ENCODE data around the gene AP5Z1. TPM values are rescaled to one million over a fixed set of nuclear protein-coding genes. Genes with fewer than 3 reads are reported as not detected.

The AP5Z1 gene
- total RNA-seq, 3 donors from 2014 or later (not counting 1 experiment from before 2014, with no cell fraction given): 140 to 156 (median 143) TPM

DNA sequence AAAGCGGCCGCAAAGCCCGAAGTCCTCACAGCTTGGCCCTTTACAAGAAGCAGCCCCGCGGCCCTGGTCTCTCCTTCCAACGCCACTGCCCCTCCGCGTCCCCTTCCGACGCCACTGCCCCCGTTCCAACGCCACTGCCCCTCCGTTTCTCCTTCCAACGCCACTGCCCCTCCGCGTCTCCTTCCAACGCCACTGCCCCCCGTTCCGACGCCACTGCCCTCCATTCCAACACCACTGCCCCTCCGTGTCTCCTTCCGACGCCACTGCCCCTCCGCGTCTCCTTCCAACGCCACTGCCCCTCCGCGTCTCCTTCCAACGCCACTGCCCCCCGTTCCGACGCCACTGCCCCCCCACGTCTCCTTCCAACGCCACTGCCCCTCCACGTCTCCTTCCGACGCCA lies 33.1 kb downstream of the AP5Z1 start:
- Histone ChIP-seq H3K4me1 (ENCODE audit: control insufficient read depth, insufficient read depth, low read length) (peaks cover 14% of the 10 kb centered on the region), H3K27me3 (ENCODE audit: control insufficient read depth, insufficient read depth, low read length) (no peaks in the 10 kb centered on the region), H3K27ac (ENCODE audit: low read length) (no peak overlapping the region), H3K9me3 (ENCODE audit: control insufficient read depth, insufficient read depth, low read length) (no peaks in the 10 kb centered on the region), H3K4me3 (ENCODE audit: low read length) (no peak overlapping the region), H3K36me3 (ENCODE audit: control insufficient read depth, insufficient read depth, low read length) (no peaks in the 10 kb centered on the region)
- Mint-ChIP-seq H3K27me3 (ENCODE audit: low read depth in 2 of 2) (peaks cover 7 to 18% of the 10 kb centered on the region in 2 donors), H3K4me3 (peak overlapping the region; percentile 60), H3K27ac (no peak overlapping the region), H3K4me1 (peaks cover 0 to 8% of the 10 kb centered on the region in 2 donors), H3K36me3 (no peaks in the 10 kb centered on the region), H3K9me3 (peaks cover 0 to 2% of the 10 kb centered on the region in 2 donors)
- WGBS (ENCODE audit: insufficient coverage): 74% methylated on average over 36 of the region's 37 CpGs
- no peak for ATAC-seq
- intact Hi-C loops (cut with micrococcal nuclease): no loop called here
- DNase-seq: no peak
- TF ChIP-seq, protein P1, sequence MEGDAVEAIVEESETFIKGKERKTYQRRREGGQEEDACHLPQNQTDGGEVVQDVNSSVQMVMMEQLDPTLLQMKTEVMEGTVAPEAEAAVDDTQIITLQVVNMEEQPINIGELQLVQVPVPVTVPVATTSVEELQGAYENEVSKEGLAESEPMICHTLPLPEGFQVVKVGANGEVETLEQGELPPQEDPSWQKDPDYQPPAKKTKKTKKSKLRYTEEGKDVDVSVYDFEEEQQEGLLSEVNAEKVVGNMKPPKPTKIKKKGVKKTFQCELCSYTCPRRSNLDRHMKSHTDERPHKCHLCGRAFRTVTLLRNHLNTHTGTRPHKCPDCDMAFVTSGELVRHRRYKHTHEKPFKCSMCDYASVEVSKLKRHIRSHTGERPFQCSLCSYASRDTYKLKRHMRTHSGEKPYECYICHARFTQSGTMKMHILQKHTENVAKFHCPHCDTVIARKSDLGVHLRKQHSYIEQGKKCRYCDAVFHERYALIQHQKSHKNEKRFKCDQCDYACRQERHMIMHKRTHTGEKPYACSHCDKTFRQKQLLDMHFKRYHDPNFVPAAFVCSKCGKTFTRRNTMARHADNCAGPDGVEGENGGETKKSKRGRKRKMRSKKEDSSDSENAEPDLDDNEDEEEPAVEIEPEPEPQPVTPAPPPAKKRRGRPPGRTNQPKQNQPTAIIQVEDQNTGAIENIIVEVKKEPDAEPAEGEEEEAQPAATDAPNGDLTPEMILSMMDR (IDR thresholded peaks at IDR 0.05): no peak

- Mint-ChIP-seq H3K9me3 (peaks cover 0 to 2% of the 10 kb centered on the region in 2 donors), H3K4me1 (peaks cover 2 to 8% of the 10 kb centered on the region in 2 donors), H3K36me3 (no peaks in the 10 kb centered on the region), H3K27ac (peak overlapping the region in 1 of 2 donors; percentile 36), H3K27me3 (ENCODE audit: low read depth in 2 of 2) (peaks cover 13 to 20% of the 10 kb centered on the region in 2 donors), H3K4me3 (peak overlapping the region; percentile 87)
- TF ChIP-seq, protein P1 (IDR thresholded peaks at IDR 0.05): no peak
- ATAC-seq: peak; percentile 62 to 81 (median 68)
- 3% methylated on average over 38 of the region's 38 CpGs for WGBS (ENCODE audit: insufficient coverage)
- Histone ChIP-seq H3K9me3 (ENCODE audit: control insufficient read depth, insufficient read depth, low read length) (no peaks in the 10 kb centered on the region), H3K36me3 (ENCODE audit: control insufficient read depth, insufficient read depth, low read length) (no peaks in the 10 kb centered on the region), H3K4me3 (ENCODE audit: low read length) (peak overlapping the region; percentile 24), H3K27me3 (ENCODE audit: control insufficient read depth, insufficient read depth, low read length) (no peaks in the 10 kb centered on the region), H3K4me1 (ENCODE audit: control insufficient read depth, insufficient read depth, low read length) (peaks cover 14% of the 10 kb centered on the region), H3K27ac (ENCODE audit: low read length) (no peak overlapping the region)
- DNase-seq: peak in 1 of 2 donors; percentile 67
- intact Hi-C loops (cut with micrococcal nuclease): no loop called here
Measured at GRCh38 chr7:4809091-4809591, 33.7 kb downstream of the AP5Z1 start.

DNA sequence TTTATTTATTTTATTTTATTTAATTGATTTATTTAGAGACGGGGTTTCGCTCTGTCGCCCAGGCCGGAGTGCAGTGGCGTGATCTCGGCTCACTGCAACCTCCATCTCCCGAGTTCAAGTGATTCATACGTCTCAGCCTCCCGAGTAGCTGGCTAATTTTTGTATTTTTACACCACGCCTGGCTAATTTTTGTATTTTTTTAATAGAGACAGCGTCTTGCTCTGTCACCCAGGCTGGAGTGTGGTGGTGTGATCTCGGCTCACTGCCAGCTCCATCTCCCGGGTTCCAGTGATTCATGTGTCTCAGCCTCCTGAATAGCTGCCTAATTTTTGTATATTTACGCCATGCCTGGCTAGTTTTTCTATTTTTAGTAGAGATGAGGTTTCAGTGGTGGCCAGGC lies 34.2 kb downstream of the AP5Z1 start:
- Histone ChIP-seq H3K4me3 (ENCODE audit: low read length) (peak overlapping the region; percentile 24), H3K4me1 (ENCODE audit: control insufficient read depth, insufficient read depth, low read length) (peaks cover 20% of the 10 kb centered on the region), H3K36me3 (ENCODE audit: control insufficient read depth, insufficient read depth, low read length) (no peaks in the 10 kb centered on the region), H3K9me3 (ENCODE audit: control insufficient read depth, insufficient read depth, low read length) (no peaks in the 10 kb centered on the region), H3K27me3 (ENCODE audit: control insufficient read depth, insufficient read depth, low read length) (no peaks in the 10 kb centered on the region), H3K27ac (ENCODE audit: low read length) (no peak overlapping the region)
- H3K4me3 Mint-ChIP-seq: peak overlapping the region; percentile 87
- H3K27ac Mint-ChIP-seq: peak overlapping the region in 1 of 2 donors; percentile 36
- H3K36me3 Mint-ChIP-seq: no peaks in the 10 kb centered on the region
- peaks cover 0 to 2% of the 10 kb centered on the region in 2 donors for H3K9me3 Mint-ChIP-seq
- DNase-seq: no peak
- TF ChIP-seq, protein P1 (IDR thresholded peaks at IDR 0.05): no peak
- 54% methylated on average over 14 of the region's 14 CpGs for WGBS (ENCODE audit: insufficient coverage)
- H3K4me1 Mint-ChIP-seq: peaks cover 7 to 8% of the 10 kb centered on the region in 2 donors
- intact Hi-C loops (cut with micrococcal nuclease): no loop called here
- no peak for ATAC-seq
- peaks cover 18 to 20% of the 10 kb centered on the region in 2 donors for H3K27me3 Mint-ChIP-seq (ENCODE audit: low read depth in 2 of 2)

DNA sequence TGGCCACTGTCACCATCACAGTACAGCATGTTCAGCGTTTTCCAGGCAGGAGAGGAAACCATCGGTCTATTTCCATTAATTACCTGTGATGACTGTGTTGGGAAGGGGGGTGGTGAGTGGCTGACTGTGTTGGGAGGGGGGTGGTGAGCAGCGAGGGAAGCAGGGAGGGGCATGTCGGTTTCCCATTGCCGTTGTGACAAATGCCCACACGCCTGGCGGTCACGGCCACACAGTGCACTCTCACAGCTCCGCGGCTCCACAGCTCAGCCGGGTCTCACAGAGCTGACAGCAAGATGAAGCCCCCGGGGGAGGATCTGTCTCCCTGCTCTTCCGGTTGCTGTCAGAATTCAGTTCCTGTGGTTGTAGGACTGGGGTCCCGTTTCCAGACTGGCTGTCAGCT lies 39.0 kb downstream of the AP5Z1 start:
- no peaks in the 10 kb centered on the region for H3K9me3 ChIP-seq (ENCODE audit: control insufficient read depth, insufficient read depth, low read length)
- H3K36me3 ChIP-seq (ENCODE audit: control insufficient read depth, insufficient read depth, low read length): no peaks in the 10 kb centered on the region
- H3K4me3 Mint-ChIP-seq: peak overlapping the region; percentile 52
- H3K4me1 Mint-ChIP-seq: peaks cover 4 to 9% of the 10 kb centered on the region in 2 donors
- no peaks in the 10 kb centered on the region for H3K36me3 Mint-ChIP-seq
- H3K4me1 ChIP-seq (ENCODE audit: control insufficient read depth, insufficient read depth, low read length): peaks cover 15% of the 10 kb centered on the region
- peaks cover 14 to 21% of the 10 kb centered on the region in 2 donors for H3K27me3 Mint-ChIP-seq (ENCODE audit: low read depth in 2 of 2)
- intact Hi-C loops (cut with micrococcal nuclease): no loop called here
- DNase-seq (no peak), ATAC-seq (peak in 1 of 3 donors; percentile 70)
- H3K27me3 ChIP-seq (ENCODE audit: control insufficient read depth, insufficient read depth, low read length): no peaks in the 10 kb centered on the region
- no peak overlapping the region for H3K27ac ChIP-seq (ENCODE audit: low read length)
- H3K9me3 Mint-ChIP-seq: peaks cover 0 to 2% of the 10 kb centered on the region in 2 donors
- H3K4me3 ChIP-seq (ENCODE audit: low read length): no peak overlapping the region
- 9% methylated on average over 14 of the region's 14 CpGs for WGBS (ENCODE audit: insufficient coverage)
- TF ChIP-seq, protein P1 (IDR thresholded peaks at IDR 0.05): no peak
- H3K27ac Mint-ChIP-seq: no peak overlapping the region

Measured in natural killer cell (primary cell).